DMS114 treated with DMSO at 0.1 percent for 48 hours (cell line): Measurements from ENCODE around the gene IFITM1.
"Not testable (repeated sequence)": the region's sequence is repeated elsewhere in the genome, so short reads cannot be mapped to it uniquely, and the experiment has no call there.

ENCODE experiments used
- DNase-seq: peaks from one replicate; lab custom pipeline; 2025; ENCODE audit not compliant: unreplicated experiment; lab: John Stamatoyannopoulos, UW

The IFITM1 gene

GRCh38 chr11:293852-294661 is 19.8 kb upstream of the IFITM1 start:
- no peak for DNase-seq

GRCh38 chr11:294780-295179 is 19.1 kb upstream of the IFITM1 start:
- DNase-seq = no peak

- DNase-seq = no peak
Measured at GRCh38 chr11:295351-296170, 18.3 kb upstream of the IFITM1 start.

GRCh38 chr11:296171-297050 is 17.4 kb upstream of the IFITM1 start:
- no peak for DNase-seq

- DNase-seq = no peak
Measured at GRCh38 chr11:297051-297585, 16.7 kb upstream of the IFITM1 start.

- DNase-seq = no peak
Measured at GRCh38 chr11:297586-298405, 16.0 kb upstream of the IFITM1 start.

GRCh38 chr11:298406-299065 is 15.3 kb upstream of the IFITM1 start:
- DNase-seq = no peak

GRCh38 chr11:299081-299891 is 14.6 kb upstream of the IFITM1 start, which contains the start of gene IFITM5:
Gene IFITM5, minus strand, starts transcription at chr11:299526. Its CDS starts 36 bp downstream, at chr11:299490.
- DNase-seq = no peak

GRCh38 chr11:299951-300735 is 13.7 kb upstream of the IFITM1 start:
- no peak for DNase-seq

- DNase-seq = no peak
Measured at GRCh38 chr11:303363-303762, 10.5 kb upstream of the IFITM1 start.

- no peak for DNase-seq
Measured at GRCh38 chr11:304061-304506, 9.8 kb upstream of the IFITM1 start.

- no peak for DNase-seq
Measured at GRCh38 chr11:304915-305843, 8.7 kb upstream of the IFITM1 start.

- DNase-seq = no peak
Measured at GRCh38 chr11:305844-306211, 8.0 kb upstream of the IFITM1 start.

- DNase-seq = no peak
Measured at GRCh38 chr11:306645-307371, 7.0 kb upstream of the IFITM1 start.

GRCh38 chr11:307766-308708 is 5.8 kb upstream of the IFITM1 start, which contains the start of gene IFITM2:
Gene IFITM2, plus strand, starts transcription at chr11:307816. Its CDS starts 377 bp downstream, at chr11:308193.
- DNase-seq = not testable (repeated sequence)
